HCT116 (cell line): ENCODE data around the gene ETV4. TPM values are rescaled to one million over a fixed set of nuclear protein-coding genes. Genes with fewer than 3 reads are reported as not detected.

ENCODE experiments used
- ATAC-seq: fragments of 200-7000 bp; cut with Tn5 transposase; 2 replicates; pipeline ENCODE4 v1.9.1; 2020; ENCODE audit warnings: mild to moderate bottlenecking, moderate library complexity
- BruUV-seq: library from RNA; stranded (reverse); fragments of 400-500 nt; replicated peaks from 2 replicates; lab custom pipeline; 2021; lab: Mats Ljungman, UMichigan
- CTCF ChIA-PET: fragments of 300-600 bp; sonication (Branson Sonifier 250); formaldehyde crosslinking; loops from one replicate; lab custom pipeline; 2021; ENCODE audit warnings: antibody characterized with exemption; lab: Charles Lee
- POLR2A ChIA-PET: fragments of 300-600, 350-600 bp; sonication (Branson Sonifier 250); formaldehyde crosslinking; loops from one replicate; lab custom pipeline; 2021; ENCODE audit warnings: antibody characterized with exemption; lab: Charles Lee
- RAD21 ChIA-PET, 2 experiments: fragments of 300-600 bp; sonication (Branson Sonifier 250); formaldehyde crosslinking; loops; one replicate each; lab custom pipeline; 2023; ENCODE audit warnings: low total read pairs in 2 of 2; ENCODE audit not compliant: uncharacterized antibody in 2 of 2, unreplicated experiment in 2 of 2, low non-redundant PET in 1 of 2; lab: Charles Lee
- DNase-seq: peaks from one replicate; pipeline ENCODE4 v3.0.0-alpha.2; 2010; ENCODE audit warnings: low read depth, low spot score
- H2AFZ ChIP-seq: fragments of 200-600 bp; shearing (Covaris generic), sonication (generic); 2 replicates; pipeline ENCODE4 v1.6.1; 2017; ENCODE audit warnings: low read depth, mixed run types, mixed read lengths, antibody characterized with exemption, low read length; ENCODE audit not compliant: poor library complexity, severe bottlenecking
- H3K27ac ChIP-seq: 2 replicates; pipeline ENCODE4 v1.5.1; 2012; ENCODE audit warnings: low read depth, low read length
- H3K27me3 ChIP-seq: fragments of 200-600 bp; sonication (generic); 2 replicates; pipeline ENCODE4 v1.6.1; 2016; ENCODE audit warnings: mixed run types, low read length, mixed read lengths; ENCODE audit not compliant: insufficient read depth
- H3K36me3 ChIP-seq, 2 experiments: fragments of 200-500 bp in 1 of 2; fragments of 200-600 bp in 1 of 2; sonication (Bioruptor generic) in 1 of 2; sonication (generic) in 1 of 2; 2 replicates each; pipeline versions ENCODE4 v1.5.1 to v1.6.1; 2014 to 2016; ENCODE audit warnings: low read length in 2 of 2, inconsistent platforms in 1 of 2, mixed read lengths in 1 of 2, mixed run types in 1 of 2; ENCODE audit not compliant: insufficient read depth in 2 of 2, control insufficient read depth in 1 of 2
- H3K4me1 ChIP-seq, 2 experiments: fragments of 200-600 bp in 1 of 2; sonication (generic) in 1 of 2; 2 replicates each; pipeline versions ENCODE4 v1.5.1 to v1.6.1; 2012 to 2017; ENCODE audit warnings: low read length in 2 of 2, inconsistent platforms in 1 of 2, mild to moderate bottlenecking in 1 of 2, mixed read lengths in 1 of 2, mixed run types in 1 of 2, moderate library complexity in 1 of 2; ENCODE audit not compliant: insufficient read depth in 2 of 2, control insufficient read depth in 1 of 2
- H3K4me2 ChIP-seq: fragments of 200-600 bp; sonication (generic); 2 replicates; pipeline ENCODE4 v1.6.1; 2017; ENCODE audit warnings: mixed run types, low read length, mixed read lengths
- H3K4me3 ChIP-seq, 2 experiments: fragments of 200-600 bp in 1 of 2; sonication (generic) in 1 of 2; replicated peaks in 1 of 2; 2 replicates each; pipeline ENCODE4 v1.5.1; 2011 to 2016; ENCODE audit warnings: low read length in 2 of 2, control low read depth in 1 of 2, low read depth in 1 of 2, mild to moderate bottlenecking in 1 of 2, mixed read lengths in 1 of 2, mixed run types in 1 of 2
- H3K79me2 ChIP-seq: fragments of 200-600 bp; sonication (generic); 2 replicates; pipeline ENCODE4 v1.6.1; 2017; ENCODE audit warnings: mild to moderate bottlenecking, mixed run types, low read length, moderate library complexity, mixed read lengths; ENCODE audit not compliant: insufficient read depth
- H3K9ac ChIP-seq: fragments of 200-600 bp; sonication (generic); 2 replicates; pipeline ENCODE4 v1.6.1; 2016; ENCODE audit warnings: low read length, mixed read lengths
- H3K9me2 ChIP-seq: fragments of 200-600 bp; sonication (generic), shearing (Covaris generic); 2 replicates; pipeline ENCODE4 v1.6.1; 2017; ENCODE audit warnings: mixed run types, mild to moderate bottlenecking, moderate library complexity; ENCODE audit not compliant: insufficient read depth
- H3K9me3 ChIP-seq, 2 experiments: fragments of 200-500 bp in 1 of 2; fragments of 200-600 bp in 1 of 2; sonication (Bioruptor generic) in 1 of 2; sonication (generic) in 1 of 2; 2 replicates each; pipeline ENCODE4 v1.6.1; 2014 to 2017; ENCODE audit warnings: low read length in 2 of 2, mixed read lengths in 2 of 2, inconsistent platforms in 1 of 2, low read depth in 1 of 2, mild to moderate bottlenecking in 1 of 2, mixed run types in 1 of 2, moderate library complexity in 1 of 2; ENCODE audit not compliant: control insufficient read depth in 1 of 2, insufficient read depth in 1 of 2
- H4K20me1 ChIP-seq: fragments of 200-600 bp; sonication (generic), shearing (Covaris generic); 2 replicates; pipeline ENCODE4 v1.6.1; 2017; ENCODE audit warnings: mixed run types, mild to moderate bottlenecking, moderate library complexity; ENCODE audit not compliant: insufficient read depth
- CBX3 ChIP-seq: IDR thresholded peaks from 2 replicates; pipeline ENCODE4 v1.6.1; 2012; ENCODE audit warnings: low read depth
- ELF1 ChIP-seq: IDR thresholded peaks from 2 replicates; pipeline ENCODE4 v1.6.1; 2012; ENCODE audit warnings: low read depth, borderline replicate concordance
- EZH2 ChIP-seq: fragments of 200-600 bp; sonication (generic); IDR thresholded peaks from 2 replicates; pipeline ENCODE4 v1.6.1; 2017; ENCODE audit warnings: antibody characterized with exemption, mixed run types
- EZH2phosphoT487 ChIP-seq: fragments of 200-600 bp; IDR thresholded peaks from 2 replicates; pipeline ENCODE4 v1.6.1; 2018; ENCODE audit warnings: antibody characterized with exemption, borderline replicate concordance
- FOSL1 ChIP-seq: IDR thresholded peaks from 2 replicates; pipeline ENCODE4 v1.6.1; 2012; ENCODE audit warnings: low read depth
- JUND ChIP-seq: IDR thresholded peaks from 2 replicates; pipeline ENCODE4 v1.6.1; 2012
- POLR2AphosphoS5 ChIP-seq: IDR thresholded peaks from 2 replicates; pipeline ENCODE4 v1.6.1; 2011; ENCODE audit warnings: mild to moderate bottlenecking, low read depth, low read length, moderate library complexity
- SP1 ChIP-seq: IDR thresholded peaks from 2 replicates; pipeline ENCODE4 v1.6.1; 2012; ENCODE audit warnings: low read depth
- SRF ChIP-seq: IDR thresholded peaks from 2 replicates; pipeline ENCODE4 v1.6.1; 2012; ENCODE audit warnings: low read depth
- TCF7L2 ChIP-seq: IDR thresholded peaks from 2 replicates; pipeline ENCODE4 v1.7.0; 2011; ENCODE audit warnings: borderline replicate concordance, inconsistent platforms; ENCODE audit not compliant: insufficient read depth, insufficient read length; ENCODE audit errors: extremely low read depth
- YY1 ChIP-seq: IDR thresholded peaks from 2 replicates; pipeline ENCODE4 v1.6.1; 2011; ENCODE audit warnings: low read length, low read depth, moderate library complexity, mild to moderate bottlenecking; ENCODE audit not compliant: insufficient replicate concordance; ENCODE audit errors: extremely low read depth
- ZFX ChIP-seq: fragments of 450-650 bp; IDR thresholded peaks from 2 replicates; pipeline ENCODE4 v1.6.1; 2017
- ZNF274 ChIP-seq: fragments of 200-500 bp; sonication (Bioruptor generic); IDR thresholded peaks from 2 replicates; pipeline ENCODE4 v1.6.1; 2014; ENCODE audit warnings: mild to moderate bottlenecking, low read depth, low read length, inconsistent platforms
- intact Hi-C: fragments of 100-400 bp; cut with micrococcal nuclease; formaldehyde crosslinking; loops from 2 replicates; pipeline ENCODE4 v1.10.0; 2022
- total RNA-seq: library from RNA; stranded (reverse); gene quantifications from one replicate; pipeline ENCODE4 v1.2.1, GENCODE V29; 2021; ENCODE audit not compliant: unreplicated experiment
- TF ChIP-seq, protein P1 (sequence below), 3 experiments: fragments of 200-600 bp in 1 of 3; sonication (generic) in 1 of 3; IDR thresholded peaks in 2 of 3; conservative IDR thresholded peaks in 1 of 3; 2 replicates each; pipeline ENCODE4 v1.5.1; 2012 to 2017; ENCODE audit warnings: low read depth in 2 of 3, low read length in 2 of 3, antibody characterized with exemption in 1 of 3, borderline replicate concordance in 1 of 3, control low read depth in 1 of 3, mild to moderate bottlenecking in 1 of 3, mixed read lengths in 1 of 3, mixed run types in 1 of 3, moderate library complexity in 1 of 3; ENCODE audit not compliant: insufficient read depth in 1 of 3
- TF ChIP-seq, protein P2 (sequence below): IDR thresholded peaks from 2 replicates; pipeline ENCODE4 v1.6.1; 2012; ENCODE audit warnings: low read depth
- TF ChIP-seq, protein P3 (sequence below): IDR thresholded peaks from 2 replicates; pipeline ENCODE4 v1.6.1; 2012
- TF ChIP-seq, protein P4 (sequence below): IDR thresholded peaks from 2 replicates; pipeline ENCODE4 v1.6.1; 2011; ENCODE audit warnings: mild to moderate bottlenecking, low read length, moderate library complexity; ENCODE audit not compliant: insufficient replicate concordance; ENCODE audit errors: extremely low read depth

Gene ETV4
- total RNA-seq, 1 experiment from 2014 or later = 51.5 TPM

DNA sequence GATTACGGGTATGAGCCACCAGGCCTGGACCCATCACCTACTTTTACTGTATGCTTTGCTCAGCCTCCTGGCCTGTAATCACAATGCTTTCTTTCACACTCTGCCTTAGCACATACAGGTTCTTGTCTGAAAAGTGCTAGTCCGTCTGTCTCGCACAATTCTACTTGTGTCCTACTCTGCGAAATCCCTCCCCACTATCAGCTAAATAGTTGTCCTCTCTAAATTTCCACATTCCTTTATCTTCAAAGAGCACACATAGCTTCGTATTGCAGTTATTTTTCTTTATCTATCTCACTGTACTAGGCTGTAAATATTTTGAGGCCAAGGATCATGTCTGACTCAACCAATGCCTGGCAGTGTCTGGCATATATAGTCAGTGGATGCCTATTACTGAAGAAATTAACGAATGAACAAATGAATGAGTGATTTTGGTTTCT is 38.5 kb upstream of the ETV4 start:
- TF ChIP-seq, protein P1, sequence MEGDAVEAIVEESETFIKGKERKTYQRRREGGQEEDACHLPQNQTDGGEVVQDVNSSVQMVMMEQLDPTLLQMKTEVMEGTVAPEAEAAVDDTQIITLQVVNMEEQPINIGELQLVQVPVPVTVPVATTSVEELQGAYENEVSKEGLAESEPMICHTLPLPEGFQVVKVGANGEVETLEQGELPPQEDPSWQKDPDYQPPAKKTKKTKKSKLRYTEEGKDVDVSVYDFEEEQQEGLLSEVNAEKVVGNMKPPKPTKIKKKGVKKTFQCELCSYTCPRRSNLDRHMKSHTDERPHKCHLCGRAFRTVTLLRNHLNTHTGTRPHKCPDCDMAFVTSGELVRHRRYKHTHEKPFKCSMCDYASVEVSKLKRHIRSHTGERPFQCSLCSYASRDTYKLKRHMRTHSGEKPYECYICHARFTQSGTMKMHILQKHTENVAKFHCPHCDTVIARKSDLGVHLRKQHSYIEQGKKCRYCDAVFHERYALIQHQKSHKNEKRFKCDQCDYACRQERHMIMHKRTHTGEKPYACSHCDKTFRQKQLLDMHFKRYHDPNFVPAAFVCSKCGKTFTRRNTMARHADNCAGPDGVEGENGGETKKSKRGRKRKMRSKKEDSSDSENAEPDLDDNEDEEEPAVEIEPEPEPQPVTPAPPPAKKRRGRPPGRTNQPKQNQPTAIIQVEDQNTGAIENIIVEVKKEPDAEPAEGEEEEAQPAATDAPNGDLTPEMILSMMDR (IDR thresholded peaks at IDR 0.05 in 2 of 3, conservative IDR thresholded peaks at IDR 0.05 in 1 of 3; ENCODE audit: borderline replicate concordance in 1 of 3, insufficient read depth in 1 of 3, low read depth in 2 of 3, low read length in 2 of 3) = no peak
- no peak for TF ChIP-seq YY1
- no peak for TF ChIP-seq ZFX
- no peak for TF ChIP-seq FOSL1
- no peak for TF ChIP-seq JUND
- no peak for TF ChIP-seq ZNF274
- TF ChIP-seq, protein P2, sequence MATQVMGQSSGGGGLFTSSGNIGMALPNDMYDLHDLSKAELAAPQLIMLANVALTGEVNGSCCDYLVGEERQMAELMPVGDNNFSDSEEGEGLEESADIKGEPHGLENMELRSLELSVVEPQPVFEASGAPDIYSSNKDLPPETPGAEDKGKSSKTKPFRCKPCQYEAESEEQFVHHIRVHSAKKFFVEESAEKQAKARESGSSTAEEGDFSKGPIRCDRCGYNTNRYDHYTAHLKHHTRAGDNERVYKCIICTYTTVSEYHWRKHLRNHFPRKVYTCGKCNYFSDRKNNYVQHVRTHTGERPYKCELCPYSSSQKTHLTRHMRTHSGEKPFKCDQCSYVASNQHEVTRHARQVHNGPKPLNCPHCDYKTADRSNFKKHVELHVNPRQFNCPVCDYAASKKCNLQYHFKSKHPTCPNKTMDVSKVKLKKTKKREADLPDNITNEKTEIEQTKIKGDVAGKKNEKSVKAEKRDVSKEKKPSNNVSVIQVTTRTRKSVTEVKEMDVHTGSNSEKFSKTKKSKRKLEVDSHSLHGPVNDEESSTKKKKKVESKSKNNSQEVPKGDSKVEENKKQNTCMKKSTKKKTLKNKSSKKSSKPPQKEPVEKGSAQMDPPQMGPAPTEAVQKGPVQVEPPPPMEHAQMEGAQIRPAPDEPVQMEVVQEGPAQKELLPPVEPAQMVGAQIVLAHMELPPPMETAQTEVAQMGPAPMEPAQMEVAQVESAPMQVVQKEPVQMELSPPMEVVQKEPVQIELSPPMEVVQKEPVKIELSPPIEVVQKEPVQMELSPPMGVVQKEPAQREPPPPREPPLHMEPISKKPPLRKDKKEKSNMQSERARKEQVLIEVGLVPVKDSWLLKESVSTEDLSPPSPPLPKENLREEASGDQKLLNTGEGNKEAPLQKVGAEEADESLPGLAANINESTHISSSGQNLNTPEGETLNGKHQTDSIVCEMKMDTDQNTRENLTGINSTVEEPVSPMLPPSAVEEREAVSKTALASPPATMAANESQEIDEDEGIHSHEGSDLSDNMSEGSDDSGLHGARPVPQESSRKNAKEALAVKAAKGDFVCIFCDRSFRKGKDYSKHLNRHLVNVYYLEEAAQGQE = no peak
- no peak for TF ChIP-seq SRF
- TF ChIP-seq, protein P3, sequence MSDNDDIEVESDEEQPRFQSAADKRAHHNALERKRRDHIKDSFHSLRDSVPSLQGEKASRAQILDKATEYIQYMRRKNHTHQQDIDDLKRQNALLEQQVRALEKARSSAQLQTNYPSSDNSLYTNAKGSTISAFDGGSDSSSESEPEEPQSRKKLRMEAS = no peak
- no peak for TF ChIP-seq POLR2AphosphoS5
- TF ChIP-seq EZH2 = no peak
- no peak for TF ChIP-seq EZH2phosphoT487
- TF ChIP-seq CBX3 = no peak
- TF ChIP-seq ELF1 = no peak
- TF ChIP-seq, protein P4, sequence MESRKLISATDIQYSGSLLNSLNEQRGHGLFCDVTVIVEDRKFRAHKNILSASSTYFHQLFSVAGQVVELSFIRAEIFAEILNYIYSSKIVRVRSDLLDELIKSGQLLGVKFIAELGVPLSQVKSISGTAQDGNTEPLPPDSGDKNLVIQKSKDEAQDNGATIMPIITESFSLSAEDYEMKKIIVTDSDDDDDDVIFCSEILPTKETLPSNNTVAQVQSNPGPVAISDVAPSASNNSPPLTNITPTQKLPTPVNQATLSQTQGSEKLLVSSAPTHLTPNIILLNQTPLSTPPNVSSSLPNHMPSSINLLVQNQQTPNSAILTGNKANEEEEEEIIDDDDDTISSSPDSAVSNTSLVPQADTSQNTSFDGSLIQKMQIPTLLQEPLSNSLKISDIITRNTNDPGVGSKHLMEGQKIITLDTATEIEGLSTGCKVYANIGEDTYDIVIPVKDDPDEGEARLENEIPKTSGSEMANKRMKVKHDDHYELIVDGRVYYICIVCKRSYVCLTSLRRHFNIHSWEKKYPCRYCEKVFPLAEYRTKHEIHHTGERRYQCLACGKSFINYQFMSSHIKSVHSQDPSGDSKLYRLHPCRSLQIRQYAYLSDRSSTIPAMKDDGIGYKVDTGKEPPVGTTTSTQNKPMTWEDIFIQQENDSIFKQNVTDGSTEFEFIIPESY = no peak
- no peak for TF ChIP-seq SP1
- no peak for TF ChIP-seq TCF7L2
- no peak overlapping the region for H3K4me3 ChIP-seq
- BruUV-seq = no TSS peak
- no peaks in the 10 kb centered on the region for H3K9me2 ChIP-seq
- ATAC-seq (no peak), DNase-seq (no peak)
- H3K79me2 ChIP-seq = no peaks in the 10 kb centered on the region
- no peak overlapping the region for H3K9ac ChIP-seq
- RAD21 ChIA-PET = no interaction called here
- no peak overlapping the region for H2AFZ ChIP-seq
- CTCF ChIA-PET = no interaction called here
- peaks cover 0 to 7% of the 10 kb centered on the region in 2 experiments; a peak in 2 of 4 replicates for H3K4me1 ChIP-seq
- H3K9me3 ChIP-seq = no peaks in the 10 kb centered on the region
- no peaks in the 10 kb centered on the region for H4K20me1 ChIP-seq
- H3K27ac ChIP-seq = no peak overlapping the region
- POLR2A ChIA-PET = no interaction called here
- no peaks in the 10 kb centered on the region for H3K27me3 ChIP-seq
- no peak overlapping the region for H3K4me2 ChIP-seq
- intact Hi-C loops = no loop called here
- no peaks in the 10 kb centered on the region for H3K36me3 ChIP-seq
